ENCODE measurements around the gene MAP7D1.
"Not testable (repeated sequence)": the region's sequence is repeated elsewhere in the genome, so short reads cannot be mapped to it uniquely, and the experiment has no call there.

The MAP7D1 gene

DNA sequence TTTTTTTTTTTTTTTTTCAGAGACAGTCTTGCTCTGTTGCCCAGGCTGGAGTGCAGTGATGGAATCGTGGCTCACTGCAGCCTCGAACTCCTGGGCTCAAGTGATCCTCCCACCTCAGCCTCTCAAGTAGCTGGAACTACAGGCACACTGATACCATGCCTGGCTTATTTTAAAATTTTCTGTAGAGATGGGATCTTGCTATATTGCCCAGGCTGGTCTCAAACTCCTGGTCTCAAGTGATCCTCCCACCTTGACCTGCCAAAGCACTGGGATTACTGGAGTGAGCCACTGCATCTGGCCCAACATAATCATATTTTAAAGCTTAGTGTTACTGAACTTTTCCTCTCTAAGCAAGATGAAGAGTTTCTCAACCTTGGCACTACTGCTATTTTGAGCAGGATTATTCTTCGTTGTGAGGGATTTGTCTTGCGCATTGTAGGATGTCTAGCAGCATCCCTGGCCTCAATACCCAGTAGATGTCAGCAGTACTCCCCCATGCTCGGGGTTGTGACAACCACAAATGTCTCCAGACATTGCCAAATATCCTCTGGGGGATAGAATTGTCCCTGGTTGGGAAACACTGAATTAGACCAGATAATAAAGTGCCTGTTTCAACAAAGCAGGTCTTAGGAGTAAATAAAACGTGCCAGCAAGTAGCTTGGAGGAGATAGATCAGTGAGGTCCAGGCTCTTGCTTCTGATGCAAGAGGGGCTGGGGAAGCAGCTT is 53.2 kb downstream of the MAP7D1 start:
- DNase-seq (ENCODE audit: extremely low read depth, low read depth): no peak
- TF ChIP-seq, protein P1, sequence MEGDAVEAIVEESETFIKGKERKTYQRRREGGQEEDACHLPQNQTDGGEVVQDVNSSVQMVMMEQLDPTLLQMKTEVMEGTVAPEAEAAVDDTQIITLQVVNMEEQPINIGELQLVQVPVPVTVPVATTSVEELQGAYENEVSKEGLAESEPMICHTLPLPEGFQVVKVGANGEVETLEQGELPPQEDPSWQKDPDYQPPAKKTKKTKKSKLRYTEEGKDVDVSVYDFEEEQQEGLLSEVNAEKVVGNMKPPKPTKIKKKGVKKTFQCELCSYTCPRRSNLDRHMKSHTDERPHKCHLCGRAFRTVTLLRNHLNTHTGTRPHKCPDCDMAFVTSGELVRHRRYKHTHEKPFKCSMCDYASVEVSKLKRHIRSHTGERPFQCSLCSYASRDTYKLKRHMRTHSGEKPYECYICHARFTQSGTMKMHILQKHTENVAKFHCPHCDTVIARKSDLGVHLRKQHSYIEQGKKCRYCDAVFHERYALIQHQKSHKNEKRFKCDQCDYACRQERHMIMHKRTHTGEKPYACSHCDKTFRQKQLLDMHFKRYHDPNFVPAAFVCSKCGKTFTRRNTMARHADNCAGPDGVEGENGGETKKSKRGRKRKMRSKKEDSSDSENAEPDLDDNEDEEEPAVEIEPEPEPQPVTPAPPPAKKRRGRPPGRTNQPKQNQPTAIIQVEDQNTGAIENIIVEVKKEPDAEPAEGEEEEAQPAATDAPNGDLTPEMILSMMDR (IDR thresholded peaks at IDR 0.05; ENCODE audit: low read depth, low read length): no peak

DNA sequence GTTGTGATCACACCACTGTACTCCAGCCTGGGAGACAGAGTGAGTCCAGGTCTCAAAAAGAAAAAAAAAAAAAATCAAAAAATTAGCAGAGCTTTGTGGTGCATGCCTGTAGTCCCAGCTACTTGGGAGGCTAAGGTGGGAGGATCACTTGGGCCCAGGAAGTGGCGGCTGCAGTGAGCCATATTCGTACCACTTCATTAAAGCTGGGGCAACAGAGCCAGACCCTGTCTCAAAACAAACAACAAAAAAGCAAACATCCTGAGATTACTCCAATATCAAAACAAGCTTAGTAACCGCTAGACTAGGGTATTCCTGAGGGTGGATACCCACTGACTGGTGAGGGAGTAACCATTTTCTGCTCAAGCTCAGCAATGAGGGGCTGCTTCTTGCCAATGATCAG is 55.3 kb downstream of the MAP7D1 start:
- no peak for DNase-seq (ENCODE audit: extremely low read depth, low read depth)
- TF ChIP-seq, protein P1 (IDR thresholded peaks at IDR 0.05; ENCODE audit: low read depth, low read length): no peak

DNA sequence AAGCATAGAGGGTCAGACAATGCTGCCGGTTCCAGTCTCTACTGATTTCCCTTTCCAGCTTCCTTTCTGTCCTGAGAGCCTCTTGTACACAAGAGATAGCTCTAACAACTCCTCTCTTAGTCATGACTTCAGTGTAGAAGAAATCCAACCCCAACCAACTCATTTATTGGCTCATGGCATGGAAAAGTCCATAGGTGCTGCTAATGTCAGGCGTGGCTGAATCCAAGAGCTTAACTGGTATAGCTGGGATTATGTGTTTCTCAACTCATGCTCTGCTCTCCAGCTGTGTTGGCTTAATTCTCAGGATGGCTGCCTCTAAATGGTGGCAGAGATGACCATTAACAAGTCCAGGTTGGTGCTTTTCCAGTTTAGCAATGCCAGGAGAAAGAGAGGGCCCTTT is 55.9 kb downstream of the MAP7D1 start:
- TF ChIP-seq, protein P1 (IDR thresholded peaks at IDR 0.05; ENCODE audit: low read depth, low read length): no peak
- no peak for DNase-seq (ENCODE audit: extremely low read depth, low read depth)

DNA sequence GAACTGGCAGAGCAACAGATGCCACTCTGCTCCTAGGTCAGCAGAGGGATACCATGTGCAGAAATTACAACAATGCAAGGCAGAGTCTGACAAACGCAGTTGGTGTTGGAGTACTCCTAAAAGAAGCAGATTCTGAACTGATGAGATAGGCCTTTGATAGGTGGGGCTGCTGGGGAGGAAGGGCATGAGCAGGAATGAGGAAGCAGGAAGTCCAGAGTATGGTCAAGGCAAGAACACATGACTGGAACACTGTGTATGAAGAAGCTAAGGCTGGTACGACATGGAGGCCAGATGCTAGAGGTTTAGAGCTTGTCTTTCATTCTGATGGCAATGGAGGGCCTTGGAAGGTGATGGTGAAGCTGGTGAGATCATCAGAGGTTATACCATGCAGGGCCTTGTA is 56.8 kb downstream of the MAP7D1 start:
- DNase-seq (ENCODE audit: extremely low read depth, low read depth): no peak
- TF ChIP-seq, protein P1 (IDR thresholded peaks at IDR 0.05; ENCODE audit: low read depth, low read length): no peak

DNA sequence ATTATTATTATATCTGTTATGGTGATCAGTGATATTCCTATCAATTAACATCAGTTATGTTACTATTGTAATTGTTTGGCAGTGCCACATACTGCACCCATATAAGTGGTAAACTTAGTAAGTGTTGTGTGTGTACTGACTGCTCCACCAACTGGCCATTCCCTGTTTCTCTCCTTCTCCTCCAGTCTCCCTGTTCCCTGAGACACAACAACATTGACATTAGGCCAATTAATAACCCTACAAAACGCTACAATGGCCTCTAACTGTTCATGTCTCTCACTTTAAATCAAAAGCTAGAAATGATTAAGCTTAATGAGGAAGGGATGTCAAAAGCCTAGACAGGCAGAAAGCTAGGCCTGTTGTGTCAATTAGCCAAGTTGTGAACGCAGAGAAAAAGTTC is 61.7 kb downstream of the MAP7D1 start:
- DNase-seq (ENCODE audit: extremely low read depth, low read depth): no peak

DNA sequence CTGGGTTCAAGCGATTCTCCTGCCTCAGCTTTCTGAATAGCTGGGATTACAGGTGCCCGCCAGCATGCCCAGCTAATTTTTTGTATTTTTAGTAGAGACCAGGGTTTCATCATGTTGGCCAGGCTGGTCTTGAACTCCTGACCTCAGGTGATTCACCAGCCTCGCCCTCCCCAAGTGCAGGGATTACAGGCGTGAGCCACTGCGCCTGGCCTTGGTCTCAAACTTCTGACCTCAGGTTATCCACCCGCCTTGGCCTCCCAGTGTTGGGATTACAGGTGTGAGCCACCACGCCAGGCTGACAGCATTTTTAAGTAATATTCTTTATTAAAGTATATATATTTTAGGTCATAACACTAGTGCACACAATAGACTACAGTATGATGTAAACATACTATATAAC is 65.9 kb downstream of the MAP7D1 start:
- not testable (repeated sequence) for DNase-seq (ENCODE audit: extremely low read depth, low read depth)

More for the DNA sequence above, 61.7 kb downstream of the MAP7D1 start:
- TF ChIP-seq, protein P1 (IDR thresholded peaks at IDR 0.05; ENCODE audit: low read depth, low read length): peak; percentile 38

DNA sequence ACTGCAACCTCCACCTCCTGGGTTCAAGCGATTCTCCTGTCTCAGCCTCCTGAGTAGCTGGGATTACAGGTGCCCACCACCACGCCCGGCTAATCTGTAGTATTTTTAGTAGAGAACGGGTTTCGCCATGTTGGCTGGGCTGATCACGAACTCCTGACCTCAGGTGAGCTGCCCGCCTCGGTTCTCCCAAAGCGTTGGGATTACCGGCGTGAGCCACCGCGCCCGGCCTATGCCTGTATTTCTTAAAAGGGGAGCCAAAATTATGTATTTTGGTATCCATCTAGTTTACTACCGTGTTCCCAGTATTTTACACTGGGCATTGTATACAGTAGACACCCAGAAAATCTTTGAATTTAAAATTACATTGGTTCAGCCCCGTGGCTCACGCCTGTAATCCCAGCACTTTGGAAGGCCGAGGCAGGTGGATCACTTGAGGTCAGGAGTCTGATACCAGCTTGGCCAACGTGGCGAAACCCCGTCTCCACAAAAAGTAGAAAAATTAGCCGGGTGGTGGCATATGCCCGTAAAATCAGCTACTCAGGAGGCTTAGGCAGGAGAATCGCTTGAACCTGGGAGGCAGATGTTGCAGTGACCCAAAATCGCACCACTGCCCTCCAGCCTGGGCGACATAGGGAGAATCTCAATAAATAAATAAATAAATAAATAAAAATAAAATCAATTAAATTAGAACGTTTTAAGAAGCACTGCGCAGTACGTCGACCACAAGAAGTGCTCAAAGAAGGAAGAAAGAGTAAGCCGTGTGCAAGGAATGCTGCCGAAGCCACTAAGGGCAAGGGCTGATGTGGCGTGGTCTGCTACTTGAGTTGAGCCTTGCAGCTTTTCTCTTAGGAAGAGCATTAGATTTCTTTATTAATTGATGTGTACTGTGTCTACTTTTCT is 66.8 kb downstream of the MAP7D1 start:
- no peak for DNase-seq (ENCODE audit: extremely low read depth, low read depth)
- TF ChIP-seq, protein P1 (IDR thresholded peaks at IDR 0.05; ENCODE audit: low read depth, low read length): no peak
